BLaER1 (cell line): ENCODE measurements around the gene CTTNBP2.
"Not testable (repeated sequence)": the region's sequence is repeated elsewhere in the genome, so short reads cannot be mapped to it uniquely, and the experiment has no call there.

ENCODE experiments used
- H3K27ac ChIP-seq: shearing (Covaris generic); formaldehyde crosslinking; 2 replicates; pipeline ENCODE4 v1.8.1; 2022
- H3K27me3 ChIP-seq: shearing (Covaris generic); formaldehyde crosslinking; 2 replicates; pipeline ENCODE4 v1.8.1; 2022
- H3K36me3 ChIP-seq: shearing (Covaris generic); formaldehyde crosslinking; 2 replicates; pipeline ENCODE4 v1.8.1; 2022
- H3K4me1 ChIP-seq: shearing (Covaris generic); formaldehyde crosslinking; 2 replicates; pipeline ENCODE4 v1.8.1; 2022
- H3K4me2 ChIP-seq: shearing (Covaris generic); formaldehyde crosslinking; 2 replicates; pipeline ENCODE4 v1.8.1; 2022
- H3K4me3 ChIP-seq: shearing (Covaris generic); formaldehyde crosslinking; 2 replicates; pipeline ENCODE4 v1.8.1; 2022
- H3K9ac ChIP-seq: shearing (Covaris generic); formaldehyde crosslinking; 2 replicates; pipeline ENCODE4 v1.8.1; 2022
- H3K9me3 ChIP-seq: shearing (Covaris generic); formaldehyde crosslinking; 2 replicates; pipeline ENCODE4 v1.8.1; 2022
- H4K20me1 ChIP-seq: shearing (Covaris generic); formaldehyde crosslinking; 2 replicates; pipeline ENCODE4 v1.8.1; 2022
- Cebpa-rat ChIP-seq: shearing (Covaris generic); IDR thresholded peaks from 2 replicates; pipeline ENCODE4 v1.8.1; 2022

CTTNBP2 gene

DNA sequence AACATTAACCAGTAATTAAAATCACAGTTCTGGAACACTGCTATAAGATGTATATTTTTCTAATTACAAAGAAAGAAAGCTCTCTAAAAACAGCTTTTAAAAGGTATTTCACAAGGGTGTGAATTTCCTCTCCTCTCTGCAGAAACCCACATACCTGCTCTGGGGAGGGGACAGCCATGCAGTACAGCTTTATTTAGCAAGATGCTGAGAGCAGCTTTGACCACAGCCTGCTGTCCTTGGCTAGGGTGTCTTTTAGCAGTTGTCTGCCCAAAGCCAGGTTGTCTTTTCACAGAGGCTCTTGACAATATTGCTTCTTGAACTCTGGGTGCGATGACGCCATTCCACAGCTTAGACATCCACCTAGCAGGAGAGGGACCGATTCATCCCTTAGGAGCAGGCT is 148.3 kb downstream of the CTTNBP2 start:
- Histone ChIP-seq H4K20me1 (no peaks in the 10 kb centered on the region), H3K27ac (no peak overlapping the region), H3K9me3 (no peaks in the 10 kb centered on the region), H3K4me1 (0 out of 2 replicates have a peak, but pooled peaks cover 4% of the 10 kb centered on the region), H3K36me3 (no peaks in the 10 kb centered on the region), H3K27me3 (no peaks in the 10 kb centered on the region), H3K4me2 (no peak overlapping the region), H3K9ac (no peak overlapping the region), H3K4me3 (no peak overlapping the region)
- no peak for TF ChIP-seq Cebpa-rat

DNA sequence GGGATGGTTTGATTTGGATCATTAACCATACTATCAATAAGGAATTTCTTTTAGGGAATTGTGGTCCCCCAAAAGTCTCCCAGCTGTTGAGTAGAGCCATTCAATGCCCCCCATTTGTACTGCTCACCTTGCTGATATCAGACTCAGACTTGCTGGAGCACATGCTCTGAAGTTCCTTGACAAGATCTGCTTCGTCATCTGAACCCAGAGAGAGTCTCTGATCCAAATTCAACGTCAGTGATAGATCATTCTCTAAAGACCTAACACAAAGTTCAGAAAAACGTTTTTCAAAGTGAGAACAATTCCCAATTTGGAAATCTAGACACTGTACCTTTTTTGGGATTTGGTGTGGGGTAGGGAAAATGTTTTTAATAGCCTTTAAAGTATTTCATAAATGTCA is 153.9 kb downstream of the CTTNBP2 start:
- Histone ChIP-seq H4K20me1 (no peaks in the 10 kb centered on the region), H3K4me1 (no peaks in the 10 kb centered on the region), H3K9ac (no peak overlapping the region), H3K36me3 (no peaks in the 10 kb centered on the region), H3K9me3 (no peaks in the 10 kb centered on the region), H3K4me2 (no peak overlapping the region), H3K27ac (no peak overlapping the region), H3K4me3 (no peak overlapping the region), H3K27me3 (no peaks in the 10 kb centered on the region)
- no peak for TF ChIP-seq Cebpa-rat

DNA sequence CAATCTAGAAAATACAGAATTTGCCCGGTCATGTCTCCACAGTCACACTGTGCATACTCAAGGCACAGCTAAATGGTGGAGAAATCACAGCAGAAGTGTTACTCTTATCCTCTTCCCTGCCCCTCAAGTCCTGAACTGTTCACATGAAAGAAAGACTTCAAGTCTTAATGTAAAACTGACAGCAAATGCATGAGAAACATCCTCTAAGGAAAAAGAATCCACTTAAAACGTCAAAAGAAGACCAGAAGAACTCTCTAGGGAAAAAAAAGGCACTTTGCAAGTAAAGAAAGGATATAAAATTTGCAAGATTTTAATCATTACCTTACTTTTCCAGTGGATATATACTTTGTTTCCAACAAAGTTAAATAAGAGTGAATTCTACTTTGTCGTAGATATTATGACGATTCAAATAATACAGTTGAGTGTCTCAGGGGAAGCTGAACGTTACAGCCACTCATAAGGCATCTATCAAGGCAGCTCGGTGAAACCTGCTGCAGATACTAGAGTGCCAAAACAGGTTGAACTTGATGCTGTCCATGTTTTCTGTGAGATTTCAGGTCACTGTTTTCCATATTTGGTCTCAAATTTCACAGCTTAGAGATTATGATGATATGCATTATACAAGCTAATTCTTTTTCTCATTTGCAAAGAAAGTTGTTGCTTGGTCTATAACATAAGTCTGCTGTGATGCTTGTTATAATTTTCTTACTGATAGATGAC is 155.0 kb downstream of the CTTNBP2 start:
- Histone ChIP-seq H3K36me3 (no peaks in the 10 kb centered on the region), H3K4me1 (no peaks in the 10 kb centered on the region), H4K20me1 (no peaks in the 10 kb centered on the region), H3K9ac (no peak overlapping the region), H3K4me2 (no peak overlapping the region), H3K4me3 (no peak overlapping the region), H3K27ac (no peak overlapping the region), H3K9me3 (no peaks in the 10 kb centered on the region), H3K27me3 (no peaks in the 10 kb centered on the region)
- TF ChIP-seq Cebpa-rat, result no peak

DNA sequence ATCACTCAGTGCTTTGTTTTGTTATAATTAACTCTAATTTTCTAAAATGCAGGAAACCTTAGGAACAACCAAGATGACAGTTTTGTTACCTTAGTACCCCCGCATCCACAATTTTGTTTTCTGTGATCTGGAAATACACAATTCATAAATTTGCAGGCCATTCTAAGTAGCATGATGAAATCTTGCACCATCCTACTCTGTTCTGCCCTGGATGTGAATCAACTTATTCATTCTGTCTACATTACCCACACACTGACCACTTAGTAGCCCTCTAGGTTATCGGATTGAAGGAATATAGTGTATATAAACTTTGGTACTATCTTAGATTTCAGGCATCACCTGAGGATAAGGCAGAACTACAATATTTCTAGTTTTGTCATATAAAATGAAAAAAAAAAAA is 155.9 kb downstream of the CTTNBP2 start:
- Histone ChIP-seq H3K36me3 (no peaks in the 10 kb centered on the region), H3K27ac (no peak overlapping the region), H4K20me1 (no peaks in the 10 kb centered on the region), H3K9ac (no peak overlapping the region), H3K27me3 (no peaks in the 10 kb centered on the region), H3K9me3 (no peaks in the 10 kb centered on the region), H3K4me3 (no peak overlapping the region), H3K4me2 (no peak overlapping the region), H3K4me1 (no peaks in the 10 kb centered on the region)
- TF ChIP-seq Cebpa-rat, result no peak

DNA sequence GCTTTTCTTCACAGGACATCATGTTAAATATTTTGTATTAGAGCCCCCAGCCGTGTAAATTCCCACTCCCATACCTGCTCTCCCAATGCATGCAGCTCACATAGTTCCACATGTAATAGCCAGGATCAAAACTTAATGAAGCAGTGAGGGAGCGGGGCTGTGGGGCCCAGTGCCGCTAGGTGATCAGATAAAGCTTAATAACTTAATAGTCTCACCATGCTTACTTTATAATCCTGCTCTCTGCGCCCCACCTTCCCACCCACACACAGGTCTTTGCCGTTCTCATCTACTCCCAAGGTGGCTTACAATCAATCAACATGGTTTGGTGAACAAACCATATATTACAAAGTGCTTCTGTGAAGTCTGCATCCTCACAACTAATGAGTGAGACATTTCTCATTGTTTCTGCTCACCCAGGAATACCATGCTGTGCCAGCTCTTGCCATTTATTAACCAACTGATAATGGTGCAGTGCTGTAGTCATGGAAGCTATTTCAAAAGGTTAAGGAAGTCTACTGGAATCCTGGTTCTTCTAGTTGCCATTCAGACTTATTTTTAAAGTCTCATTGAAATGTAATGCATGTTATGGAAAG is 156.4 kb downstream of the CTTNBP2 start:
- TF ChIP-seq Cebpa-rat, result no peak
- H3K4me2 ChIP-seq, result no peak overlapping the region
- no peak overlapping the region for H3K9ac ChIP-seq
- no peaks in the 10 kb centered on the region for H3K9me3 ChIP-seq
- H3K27me3 ChIP-seq, result no peaks in the 10 kb centered on the region
- no peak overlapping the region for H3K4me3 ChIP-seq
- no peak overlapping the region for H3K27ac ChIP-seq
- no peaks in the 10 kb centered on the region for H3K4me1 ChIP-seq
- H4K20me1 ChIP-seq, result no peaks in the 10 kb centered on the region
- H3K36me3 ChIP-seq, result no peaks in the 10 kb centered on the region

DNA sequence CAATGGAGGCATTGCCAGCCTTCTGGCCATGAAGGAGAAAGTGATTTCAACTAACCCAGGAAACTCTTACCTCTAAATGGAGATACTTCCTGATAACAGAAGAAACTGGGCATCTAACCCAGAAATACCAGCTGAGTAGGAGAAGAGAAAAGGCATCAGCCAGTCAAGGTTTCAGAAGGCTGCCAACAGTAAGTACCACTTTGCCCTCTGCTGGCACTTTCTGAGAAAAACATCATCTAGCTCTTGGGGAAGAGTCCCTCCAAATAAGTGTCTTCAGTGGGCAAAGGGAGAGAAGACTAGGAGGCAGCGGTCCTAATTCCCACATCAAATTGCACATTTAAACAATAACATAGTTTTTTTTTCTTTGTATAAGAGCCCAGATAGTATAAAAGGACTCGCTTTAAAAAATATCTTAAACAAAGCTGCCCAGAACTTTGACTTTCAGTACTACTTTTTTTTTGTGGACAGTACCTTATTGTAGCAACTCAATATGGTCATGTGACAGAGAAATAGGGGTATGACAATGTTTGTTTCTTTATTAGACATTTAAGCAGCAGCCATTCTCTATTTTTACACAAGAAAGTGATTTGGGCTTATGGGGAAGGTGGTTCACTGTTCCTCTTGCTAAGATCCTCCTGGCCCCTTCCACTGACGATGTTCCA is 157.3 kb downstream of the CTTNBP2 start:
- no peaks in the 10 kb centered on the region for H3K9me3 ChIP-seq
- H3K4me1 ChIP-seq, result no peaks in the 10 kb centered on the region
- H4K20me1 ChIP-seq, result no peaks in the 10 kb centered on the region
- H3K27ac ChIP-seq, result no peak overlapping the region
- no peak overlapping the region for H3K9ac ChIP-seq
- no peaks in the 10 kb centered on the region for H3K27me3 ChIP-seq
- no peak overlapping the region for H3K4me2 ChIP-seq
- TF ChIP-seq Cebpa-rat, result no peak
- no peak overlapping the region for H3K4me3 ChIP-seq
- no peaks in the 10 kb centered on the region for H3K36me3 ChIP-seq

DNA sequence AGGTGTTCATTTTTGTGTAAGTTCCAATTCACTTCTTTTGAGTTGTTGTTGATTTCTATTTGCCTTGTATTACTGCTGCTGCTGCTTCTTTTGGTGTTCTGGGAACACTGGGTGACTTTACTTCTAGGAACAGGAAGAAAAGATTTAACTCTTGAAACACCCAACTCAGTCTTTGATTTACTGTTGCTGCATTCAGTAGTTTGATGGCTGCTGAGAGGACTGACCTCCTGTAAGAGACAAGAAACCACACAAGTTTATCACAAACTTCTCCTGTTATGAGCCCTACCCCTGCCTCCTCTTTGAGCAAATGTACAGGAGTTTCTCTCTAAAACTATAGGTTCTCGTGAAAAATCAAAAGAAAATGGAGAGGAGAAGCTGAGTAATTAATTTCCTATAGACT is 161.7 kb downstream of the CTTNBP2 start:
- Histone ChIP-seq H3K9ac (no peak overlapping the region), H3K27me3 (no peaks in the 10 kb centered on the region), H3K4me2 (no peak overlapping the region), H3K36me3 (no peaks in the 10 kb centered on the region), H3K4me3 (no peak overlapping the region), H3K4me1 (no peaks in the 10 kb centered on the region), H3K9me3 (no peaks in the 10 kb centered on the region), H4K20me1 (no peaks in the 10 kb centered on the region), H3K27ac (no peak overlapping the region)
- TF ChIP-seq Cebpa-rat, result no peak

DNA sequence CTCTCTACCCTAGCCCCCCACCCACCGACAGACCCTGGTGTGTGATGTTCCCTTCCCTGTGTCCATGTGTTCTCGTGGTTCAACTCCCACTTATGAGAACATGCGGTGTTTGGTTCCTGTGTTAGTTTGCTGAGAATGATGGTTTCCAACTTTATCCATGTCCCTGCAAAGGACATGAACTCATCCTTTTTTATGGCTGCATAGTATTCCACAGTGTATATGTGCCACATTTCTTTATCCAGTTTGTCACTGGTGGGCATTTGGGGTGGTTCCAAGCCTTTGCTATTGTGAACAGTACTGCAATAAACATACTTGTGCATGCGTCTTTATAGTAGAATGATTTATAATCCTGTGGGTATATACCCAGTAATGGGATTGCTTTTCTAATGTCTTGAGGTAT is 165.1 kb downstream of the CTTNBP2 start:
- H3K4me2 ChIP-seq, H3K9me3 ChIP-seq, H3K36me3 ChIP-seq, H3K9ac ChIP-seq, H4K20me1 ChIP-seq, H3K4me1 ChIP-seq, H3K27me3 ChIP-seq, H3K4me3 ChIP-seq, H3K27ac ChIP-seq: not testable (repeated sequence)

DNA sequence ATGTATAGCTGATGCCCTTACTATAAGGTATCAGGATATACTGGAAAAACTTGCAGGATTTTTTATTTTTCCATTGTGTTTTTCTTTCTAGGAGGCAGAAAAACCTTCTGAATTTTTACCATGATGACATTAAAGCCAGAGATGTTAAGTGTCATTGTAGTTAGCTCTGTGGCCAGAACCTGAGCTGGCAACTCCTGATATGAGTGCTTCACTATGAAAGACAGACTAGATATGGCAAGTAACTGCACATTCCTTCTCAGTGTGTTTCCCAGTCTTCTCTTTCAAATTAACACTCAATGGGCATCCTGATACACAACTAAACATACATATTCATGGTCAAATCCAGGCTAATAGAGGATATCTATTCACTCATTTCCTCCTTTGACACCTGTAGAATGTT is 166.2 kb downstream of the CTTNBP2 start:
- no peaks in the 10 kb centered on the region for H3K4me1 ChIP-seq
- no peaks in the 10 kb centered on the region for H3K9me3 ChIP-seq
- H3K4me2 ChIP-seq, result no peak overlapping the region
- no peak for TF ChIP-seq Cebpa-rat
- H3K27ac ChIP-seq, result no peak overlapping the region
- H3K9ac ChIP-seq, result no peak overlapping the region
- no peaks in the 10 kb centered on the region for H3K27me3 ChIP-seq
- no peaks in the 10 kb centered on the region for H3K36me3 ChIP-seq
- no peak overlapping the region for H3K4me3 ChIP-seq
- no peaks in the 10 kb centered on the region for H4K20me1 ChIP-seq

DNA sequence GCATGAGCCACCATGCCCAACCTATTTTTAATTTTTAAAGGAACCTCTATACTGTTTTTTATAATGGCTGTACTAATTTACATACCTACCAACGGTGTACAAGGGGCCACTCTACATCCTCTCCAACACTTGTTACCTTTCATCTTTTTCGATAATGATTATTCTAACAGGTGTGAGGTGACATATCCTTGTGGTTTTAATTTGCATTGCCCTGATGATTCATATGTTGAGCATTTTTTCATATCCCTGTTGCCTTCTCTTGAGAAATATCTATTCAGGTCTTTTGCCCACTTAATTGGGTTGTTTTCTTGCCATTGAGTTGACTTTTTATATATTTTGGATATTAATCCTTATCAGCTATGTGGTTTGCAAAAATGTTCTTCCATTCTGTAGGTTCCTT is 167.0 kb downstream of the CTTNBP2 start:
- no peak overlapping the region for H3K9ac ChIP-seq
- no peaks in the 10 kb centered on the region for H3K9me3 ChIP-seq
- TF ChIP-seq Cebpa-rat, result no peak
- no peaks in the 10 kb centered on the region for H4K20me1 ChIP-seq
- H3K36me3 ChIP-seq, result no peaks in the 10 kb centered on the region
- H3K4me2 ChIP-seq, result no peak overlapping the region
- no peaks in the 10 kb centered on the region for H3K27me3 ChIP-seq
- H3K4me3 ChIP-seq, result no peak overlapping the region
- no peaks in the 10 kb centered on the region for H3K4me1 ChIP-seq
- H3K27ac ChIP-seq, result no peak overlapping the region
